Left lung (tissue), 10 donors: ENCODE data around the gene POLR2L. TPM values are rescaled to one million over a fixed set of nuclear protein-coding genes. Genes with fewer than 3 reads are reported as not detected.

ENCODE experiments used
- ATAC-seq: fragments of 200-7000 bp; cut with Tn5 transposase; one replicate; pipeline ENCODE4 v1.9.1; 2020; ENCODE audit warnings: moderate library complexity
- DNase-seq, 4 donors: peaks; one replicate each; pipeline ENCODE4 v3.0.0-alpha.2; 2013 to 2020
- H3K27ac ChIP-seq, 2 donors: fragments of 200-600 bp; sonication (generic) in 1 of 2; one replicate each; pipeline versions ENCODE4 v1.5.0 to v1.8.0; 2020 to 2021
- H3K27me3 ChIP-seq, 2 donors: fragments of 200-600 bp; sonication (generic) in 1 of 2; one replicate each; pipeline versions ENCODE4 v1.5.0 to v1.8.0; 2020 to 2021
- H3K36me3 ChIP-seq, 2 donors: fragments of 200-600 bp; sonication (generic) in 1 of 2; one replicate each; pipeline versions ENCODE4 v1.5.0 to v1.8.0; 2020 to 2021
- H3K4me1 ChIP-seq, 2 donors: fragments of 200-600 bp; one replicate each; pipeline ENCODE4 v1.8.0; 2021
- H3K4me3 ChIP-seq, 2 donors: fragments of 200-600 bp; sonication (generic) in 1 of 2; one replicate each; pipeline versions ENCODE4 v1.5.0 to v1.8.0; 2020 to 2021; ENCODE audit warnings: mild to moderate bottlenecking in 1 of 2
- H3K9me3 ChIP-seq, 2 donors: fragments of 200-600 bp; sonication (generic) in 1 of 2; one replicate each; pipeline versions ENCODE4 v1.5.0 to v1.8.0; 2020 to 2021
- CTCF ChIP-seq, 2 donors: fragments of 200-600 bp; sonication (generic) in 1 of 2; IDR thresholded peaks; one replicate each; pipeline versions ENCODE4 v1.5.0 to v1.8.0; 2021; ENCODE audit warnings: antibody characterized with exemption in 2 of 2
- intact Hi-C, 2 donors: fragments of 100-400 bp; cut with DNase I; formaldehyde crosslinking; loops; one replicate each; pipeline versions ENCODE4 v1.11.2 to v1.14.2; 2022
- polyA plus RNA-seq, 6 donors: library from polyadenylated mRNA; unstranded; fragments of 120-200 nt; gene quantifications; one replicate each; pipeline ENCODE4 v1.2.1, GENCODE V29; 2013; ENCODE audit not compliant: insufficient read length in 6 of 6
- total RNA-seq, 2 donors: library from RNA; stranded (reverse); fragmentation: NEBNext Ultra II Directional; extraction: Animal tissue kit (Norgen Biotek cat#: 25700); gene quantifications; one replicate each; pipeline ENCODE4 v1.2.1, GENCODE V29; 2021
- donor health status: DM: no; HTN: yes; CAD: no.
- donor health status: DM: no; HTN: no; CAD: no.

Gene POLR2L
- total and polyA plus RNA-seq, 8 donors, result 65.2 to 227 (median 103) TPM

GRCh38 chr11:825366-826226, 16.7 kb downstream of the POLR2L start:
- peaks cover 0 to 34% of the 10 kb centered on the region in 2 donors for H3K27me3 ChIP-seq
- ATAC-seq (peak; percentile 1), DNase-seq (no peak)
- intact Hi-C loops, result no loop called here
- peaks cover 51 to 92% of the 10 kb centered on the region in 2 donors for H3K4me1 ChIP-seq
- H3K27ac ChIP-seq, result peak overlapping the region; percentile 54 to 80
- peaks cover 0 to 32% of the 10 kb centered on the region in 2 donors for H3K36me3 ChIP-seq
- no peak overlapping the region for H3K4me3 ChIP-seq
- TF ChIP-seq CTCF (IDR thresholded peaks at IDR 0.05), result no peak
- H3K9me3 ChIP-seq, result no peaks in the 10 kb centered on the region

- no peak for TF ChIP-seq CTCF (IDR thresholded peaks at IDR 0.05)
- intact Hi-C loops, result no loop called here
- Histone ChIP-seq H3K27ac (peak overlapping the region in 1 of 2 donors; percentile 54), H3K9me3 (no peaks in the 10 kb centered on the region), H3K4me1 (peaks cover 48 to 92% of the 10 kb centered on the region in 2 donors), H3K36me3 (peaks cover 0 to 32% of the 10 kb centered on the region in 2 donors), H3K4me3 (no peak overlapping the region), H3K27me3 (peaks cover 0 to 28% of the 10 kb centered on the region in 2 donors)
- DNase-seq (no peak), ATAC-seq (no peak)
These were observed 17.4 kb downstream of the POLR2L start for GRCh38 chr11:824942-825341.

GRCh38 chr11:824292-824880, 17.9 kb downstream of the POLR2L start:
- TF ChIP-seq CTCF (IDR thresholded peaks at IDR 0.05), result no peak
- H3K27ac ChIP-seq, result no peak overlapping the region
- intact Hi-C loops, result no loop called here
- H3K9me3 ChIP-seq, result no peaks in the 10 kb centered on the region
- DNase-seq, result no peak
- no peak overlapping the region for H3K4me3 ChIP-seq
- H3K36me3 ChIP-seq, result peaks cover 0 to 32% of the 10 kb centered on the region in 2 donors
- peaks cover 42 to 87% of the 10 kb centered on the region in 2 donors for H3K4me1 ChIP-seq
- ATAC-seq, result no peak
- peaks cover 0 to 22% of the 10 kb centered on the region in 2 donors for H3K27me3 ChIP-seq

- ATAC-seq (no peak), DNase-seq (no peak)
- Histone ChIP-seq H3K4me1 (peaks cover 39 to 83% of the 10 kb centered on the region in 2 donors), H3K27ac (no peak overlapping the region), H3K9me3 (no peaks in the 10 kb centered on the region), H3K27me3 (peaks cover 0 to 15% of the 10 kb centered on the region in 2 donors), H3K36me3 (peaks cover 0 to 32% of the 10 kb centered on the region in 2 donors), H3K4me3 (no peak overlapping the region)
- no peak for TF ChIP-seq CTCF (IDR thresholded peaks at IDR 0.05)
- intact Hi-C loops, result no loop called here
These were observed 18.7 kb downstream of the POLR2L start for GRCh38 chr11:823441-824291.
